Esophagus muscularis mucosa (tissue), 4 donors: ENCODE results near the gene SZT2. TPM values are rescaled to one million over a fixed set of nuclear protein-coding genes. Genes with fewer than 3 reads are reported as not detected.
"Not testable (repeated sequence)": the region's sequence is repeated elsewhere in the genome, so short reads cannot be mapped to it uniquely, and the experiment has no call there.

Experiments used
- DNase-seq: peaks from one replicate; pipeline ENCODE4 v3.0.0-alpha.2; 2017; ENCODE audit errors: extremely low spot score
- H3K27ac ChIP-seq, 4 donors: fragments of 200-600 bp; sonication (generic); replicated peaks in 1 of 4; 1 replicate in 3 of 4; 2 replicates in 1 of 4; pipeline ENCODE4 v1.5.1; 2016 to 2019; ENCODE audit warnings: mild to moderate bottlenecking in 1 of 4
- H3K27me3 ChIP-seq, 4 donors: fragments of 200-600 bp; sonication (generic); one replicate each; pipeline versions ENCODE4 v1.5.1 to v1.6.0; 2016 to 2019
- H3K36me3 ChIP-seq, 4 donors: fragments of 200-600 bp; sonication (generic); one replicate each; pipeline ENCODE4 v1.5.1; 2016 to 2019
- H3K4me1 ChIP-seq, 4 donors: fragments of 200-600 bp; sonication (generic); one replicate each; pipeline ENCODE4 v1.5.1; 2016 to 2019
- H3K4me3 ChIP-seq, 4 donors: fragments of 200-600 bp; sonication (generic); 1 replicate in 2 of 4; 2 replicates in 2 of 4; pipeline ENCODE4 v1.5.1; 2016 to 2019; ENCODE audit warnings: mild to moderate bottlenecking in 4 of 4, moderate library complexity in 1 of 4
- H3K9me3 ChIP-seq, 4 donors: fragments of 200-600 bp; sonication (generic); 1 replicate in 3 of 4; 2 replicates in 1 of 4; pipeline ENCODE4 v1.5.1; 2016 to 2019
- EP300 ChIP-seq: sonication (generic); formaldehyde crosslinking; IDR thresholded peaks from one replicate; pipeline ENCODE4 v1.6.1; 2017; ENCODE audit warnings: antibody characterized with exemption
- POLR2A ChIP-seq: fragments of 450-650 bp; IDR thresholded peaks from one replicate; pipeline ENCODE4 v1.6.1; 2017; ENCODE audit warnings: antibody characterized with exemption, moderate library complexity, mild to moderate bottlenecking, low read depth
- POLR2AphosphoS5 ChIP-seq, 2 donors: sonication (generic); formaldehyde crosslinking; IDR thresholded peaks; one replicate each; pipeline ENCODE4 v1.6.1; 2017; ENCODE audit warnings: antibody characterized with exemption in 2 of 2
- WGBS: methylation state at CpG from one replicate; pipeline ENCODE4 v1.1.5; 2018; 5-methylcytosine and 5-hydroxymethylcytosine counted together
- intact Hi-C: fragments of 100-400 bp; cut with DNase I; formaldehyde crosslinking; loops from one replicate; pipeline ENCODE4 v1.15.1; 2023
- small RNA-seq, 3 donors: library from RNA; depleted of rRNA; stranded (forward); fragments of <200 nt; gene quantifications; one replicate each; pipeline ENCODE3, GENCODE V24; 2016
- total RNA-seq, 4 donors: library from RNA; depleted of rRNA; stranded (reverse); fragments of >200 nt; gene quantifications; one replicate each; pipeline versions ENCODE4 v1.1.0 to v1.2.1, GENCODE V29; 2016
- TF ChIP-seq, protein P1 (sequence below), 3 experiments: fragments of 200-600 bp in 2 of 3; fragments of 450-650 bp in 1 of 3; sonication (generic) in 2 of 3; IDR thresholded peaks; one replicate each; pipeline ENCODE4 v1.5.1; 2017 to 2019; ENCODE audit warnings: antibody characterized with exemption in 3 of 3, mild to moderate bottlenecking in 2 of 3, moderate library complexity in 1 of 3

Gene SZT2
- total RNA-seq, 4 donors from 2014 or later, result 25.2 to 45.9 (median 31.3) TPM

DNA sequence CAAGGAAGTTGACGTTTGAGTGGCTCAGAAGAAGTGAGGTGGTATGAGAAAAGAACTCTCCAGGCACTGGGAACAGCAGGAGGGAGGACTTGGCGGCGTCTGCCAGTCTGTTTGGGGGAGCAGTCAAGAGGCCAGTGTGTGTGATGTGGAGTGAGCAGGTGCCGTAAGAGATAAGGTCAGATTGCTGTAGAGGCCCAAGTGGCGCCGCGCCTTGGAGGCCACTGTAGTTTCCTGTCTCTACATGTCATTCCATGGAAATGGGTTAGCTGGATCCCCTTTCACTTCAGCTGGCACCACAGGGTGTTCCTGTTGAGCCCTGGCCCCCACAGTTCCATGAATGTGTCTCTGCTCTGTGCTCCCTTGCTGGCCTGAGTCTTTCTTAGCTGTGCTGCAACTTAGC, 105.5 kb downstream of the SZT2 start:
- Histone ChIP-seq H3K36me3 (no peaks in the 10 kb centered on the region), H3K27me3 (no peaks in the 10 kb centered on the region), H3K27ac (no peak overlapping the region), H3K4me1 (no peaks in the 10 kb centered on the region), H3K4me3 (no peak overlapping the region), H3K9me3 (peaks cover 0 to 10% (median 2%) of the 10 kb centered on the region in 4 donors)
- TF ChIP-seq POLR2AphosphoS5 (IDR thresholded peaks at IDR 0.05) (no peak), POLR2A (no peak), EP300 (no peak)
- TF ChIP-seq, protein P1, sequence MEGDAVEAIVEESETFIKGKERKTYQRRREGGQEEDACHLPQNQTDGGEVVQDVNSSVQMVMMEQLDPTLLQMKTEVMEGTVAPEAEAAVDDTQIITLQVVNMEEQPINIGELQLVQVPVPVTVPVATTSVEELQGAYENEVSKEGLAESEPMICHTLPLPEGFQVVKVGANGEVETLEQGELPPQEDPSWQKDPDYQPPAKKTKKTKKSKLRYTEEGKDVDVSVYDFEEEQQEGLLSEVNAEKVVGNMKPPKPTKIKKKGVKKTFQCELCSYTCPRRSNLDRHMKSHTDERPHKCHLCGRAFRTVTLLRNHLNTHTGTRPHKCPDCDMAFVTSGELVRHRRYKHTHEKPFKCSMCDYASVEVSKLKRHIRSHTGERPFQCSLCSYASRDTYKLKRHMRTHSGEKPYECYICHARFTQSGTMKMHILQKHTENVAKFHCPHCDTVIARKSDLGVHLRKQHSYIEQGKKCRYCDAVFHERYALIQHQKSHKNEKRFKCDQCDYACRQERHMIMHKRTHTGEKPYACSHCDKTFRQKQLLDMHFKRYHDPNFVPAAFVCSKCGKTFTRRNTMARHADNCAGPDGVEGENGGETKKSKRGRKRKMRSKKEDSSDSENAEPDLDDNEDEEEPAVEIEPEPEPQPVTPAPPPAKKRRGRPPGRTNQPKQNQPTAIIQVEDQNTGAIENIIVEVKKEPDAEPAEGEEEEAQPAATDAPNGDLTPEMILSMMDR (IDR thresholded peaks at IDR 0.05), result no peak
- DNase-seq, result peak; percentile 70
- intact Hi-C loops, result no loop called here
- WGBS, result 89% methylated on average over 7 of the region's 7 CpGs

DNA sequence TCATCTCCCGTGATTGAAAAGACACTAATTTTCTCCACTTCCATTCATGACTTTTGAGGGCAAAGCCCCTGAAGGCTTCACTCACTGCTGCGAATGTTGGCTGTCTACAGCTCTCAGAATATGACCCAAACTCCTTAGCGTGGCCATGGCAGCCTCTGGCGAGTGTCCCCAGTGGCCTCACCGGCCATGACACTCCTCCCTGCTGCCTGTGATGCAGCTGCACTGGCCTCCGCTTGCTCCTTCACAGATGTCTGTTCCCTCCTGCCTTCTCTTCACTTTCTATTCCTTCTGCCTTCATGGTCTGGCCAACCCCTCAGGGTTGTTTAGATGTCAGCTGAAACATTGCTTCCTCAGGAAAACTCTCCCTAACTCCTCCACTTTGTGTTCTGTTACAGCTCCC, 110.2 kb downstream of the SZT2 start:
- H3K4me3 ChIP-seq, result no peak overlapping the region
- intact Hi-C loops, result no loop called here
- H3K9me3 ChIP-seq, result no peaks in the 10 kb centered on the region
- no peak overlapping the region for H3K27ac ChIP-seq
- H3K36me3 ChIP-seq, result no peaks in the 10 kb centered on the region
- 69% methylated on average over 6 of the region's 6 CpGs for WGBS
- TF ChIP-seq POLR2AphosphoS5 (IDR thresholded peaks at IDR 0.05), result no peak
- TF ChIP-seq POLR2A, result no peak
- no peak for TF ChIP-seq EP300
- TF ChIP-seq, protein P1 (IDR thresholded peaks at IDR 0.05), result no peak
- no peaks in the 10 kb centered on the region for H3K4me1 ChIP-seq
- H3K27me3 ChIP-seq, result no peaks in the 10 kb centered on the region
- peak; percentile 8 for DNase-seq

DNA sequence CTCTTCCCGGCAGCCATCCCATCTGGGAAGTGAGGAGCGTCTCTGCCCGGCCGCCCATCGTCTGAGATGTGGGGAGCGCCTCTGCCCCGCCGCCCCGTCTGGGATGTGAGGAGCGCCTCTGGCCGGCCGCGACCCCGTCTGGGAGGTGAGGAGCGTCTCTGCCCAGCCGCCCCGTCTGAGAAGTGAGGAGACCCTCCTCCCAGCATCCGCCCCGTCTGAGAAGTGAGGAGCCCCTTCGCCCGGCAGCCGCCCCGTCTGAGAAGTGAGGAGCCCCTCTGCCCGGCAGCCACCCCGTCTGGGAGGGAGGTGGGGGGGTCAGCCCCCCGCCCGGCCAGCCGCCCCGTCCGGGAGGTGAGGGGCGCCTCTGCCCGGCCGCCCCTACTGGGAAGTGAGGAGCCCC, 112.1 kb downstream of the SZT2 start:
- H3K27me3 ChIP-seq, H3K4me1 ChIP-seq, H3K36me3 ChIP-seq, H3K9me3 ChIP-seq, H3K27ac ChIP-seq, H3K4me3 ChIP-seq, intact Hi-C loops, DNase-seq: not testable (repeated sequence)
- WGBS, result 97% methylated on average over 6 of the region's 33 CpGs

DNA sequence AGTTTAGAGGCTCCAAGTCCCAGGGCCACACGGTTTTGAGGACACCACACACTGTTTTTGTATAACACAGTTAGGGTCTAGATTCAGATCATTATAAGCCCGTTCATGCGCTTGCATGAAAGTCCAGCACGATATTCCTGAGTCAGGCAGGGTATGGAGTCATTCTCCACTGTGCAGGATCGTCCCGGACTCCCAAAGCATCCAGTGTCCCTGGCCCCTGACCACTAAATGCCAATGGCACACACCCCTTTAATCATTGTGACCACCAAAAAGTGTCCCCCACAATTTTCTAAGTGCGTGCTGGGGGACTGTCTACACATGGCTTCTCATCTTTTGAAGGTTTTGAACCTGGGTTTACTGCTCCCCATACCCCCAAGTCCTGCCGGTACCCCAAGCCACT, 113.8 kb downstream of the SZT2 start:
- Histone ChIP-seq H3K9me3 (no peaks in the 10 kb centered on the region), H3K4me3 (no peak overlapping the region), H3K27ac (no peak overlapping the region), H3K4me1 (no peaks in the 10 kb centered on the region), H3K36me3 (no peaks in the 10 kb centered on the region), H3K27me3 (peaks cover 0 to 5% (median 0%) of the 10 kb centered on the region in 4 donors)
- TF ChIP-seq POLR2A (no peak), POLR2AphosphoS5 (IDR thresholded peaks at IDR 0.05) (no peak), EP300 (no peak)
- TF ChIP-seq, protein P1 (IDR thresholded peaks at IDR 0.05), result no peak
- 89% methylated on average over 5 of the region's 8 CpGs for WGBS
- intact Hi-C loops, result no loop called here
- DNase-seq, result peak; percentile 53

Small RNA genes lying within 50 kb of the gene (small RNA-seq; reads per million reads assigned to genes)
- 0 reads per million in 3 donors for gene MIR6735

Other genes with a start within 250 kb of the SZT2 start
- 10 to 100 TPM; 49.8 to 71.7 (median 58.4) TPM for gene EBNA1BP2, start 217.6 kb upstream of the SZT2 start, total RNA-seq
- gene CFAP57, start 217.6 kb upstream of the SZT2 start, total RNA-seq, result not detected
- under 1 TPM in 2 of 4 donors, not detected in 2; 0.26 to 0.40 TPM for gene TMEM125, start 119.9 kb upstream of the SZT2 start, total RNA-seq
- gene C1orf210, start 104.3 kb upstream of the SZT2 start, total RNA-seq, result not detected
- gene TIE1, start 88.9 kb upstream of the SZT2 start, total RNA-seq, result 10 to 100 TPM; 16.2 to 51.1 (median 32.6) TPM
- gene MPL, start 52.1 kb upstream of the SZT2 start, total RNA-seq, result under 1 TPM in 2 of 4 donors, not detected in 2; 0.13 to 0.63 TPM
- gene CDC20, start 30.9 kb upstream of the SZT2 start, total RNA-seq, result 1 to 10 TPM in 1 of 4 donors, under 1 TPM in 1, not detected in 2; 0.42 to 1.7 TPM
- gene ELOVL1, start 21.9 kb upstream of the SZT2 start, total RNA-seq, result 10 to 100 TPM; 25.7 to 63.2 (median 49.1) TPM
- 10 to 100 TPM; 27.6 to 34.1 (median 32.0) TPM for gene MED8, start 99 bp upstream of the SZT2 start, total RNA-seq
- gene HYI, start 64.0 kb downstream of the SZT2 start, total RNA-seq, result 10 to 100 TPM; 36.3 to 60.5 (median 50.6) TPM
- gene PTPRF, start 141.0 kb downstream of the SZT2 start, total RNA-seq, result 10 to 100 TPM; 33.8 to 84.2 (median 53.7) TPM